ENCODE measurements around the gene TAF6L. TPM values are rescaled to one million over a fixed set of nuclear protein-coding genes. Genes with fewer than 3 reads are reported as not detected.
A peak's percentile ranks its signal among the peaks of the same experiment; 100 is the strongest.

Gene TAF6L
- total and polyA plus RNA-seq, 2 donors (not counting 1 experiment from before 2014, with no cell fraction given): 28.2 to 48.2 TPM

DNA sequence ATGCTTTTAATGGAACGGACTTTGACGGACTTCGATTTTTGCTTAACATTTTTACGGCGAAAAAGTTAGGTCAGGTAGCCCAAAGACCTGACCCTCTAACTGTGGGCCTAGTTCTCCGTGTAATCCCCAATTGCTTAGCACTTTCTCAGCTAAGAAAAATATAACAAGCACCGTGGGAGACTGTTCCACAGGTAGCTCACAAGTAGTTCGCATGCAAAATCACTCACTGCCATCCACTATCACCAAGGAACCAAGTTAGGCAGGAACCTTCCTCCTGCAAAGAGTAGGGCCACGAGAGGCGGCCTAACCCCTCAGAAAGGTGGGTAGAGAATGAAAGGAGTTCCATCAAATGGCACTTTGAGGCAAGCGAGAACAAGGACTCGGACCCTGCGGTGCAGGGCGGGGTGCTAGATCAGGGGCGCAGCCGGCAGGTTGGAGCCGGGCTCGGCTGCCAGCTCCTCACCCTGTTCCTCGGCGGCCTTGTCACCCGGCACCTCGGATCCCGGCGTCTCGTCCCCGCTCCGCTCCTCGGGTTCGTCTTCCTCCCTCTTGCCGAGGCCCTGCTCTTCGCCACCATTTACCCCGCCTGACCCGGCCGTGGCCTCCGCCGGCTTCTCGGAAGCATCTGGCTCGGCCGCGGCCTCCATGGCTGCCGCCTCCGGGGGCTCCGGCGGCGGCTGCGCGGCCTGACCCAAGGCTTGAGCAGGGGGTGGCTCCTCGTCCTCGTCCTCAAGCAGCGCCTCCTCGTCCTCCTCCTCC, 44.9 kb upstream of the TAF6L start:
- intact Hi-C loops (cut with micrococcal nuclease): loop anchor here (2.0 kb wide), 5 partner anchors 56 to 154 kb away; partner anchors contain the start of genes EML3, ROM1, SLC3A2 and STX5
- under 1% methylated on average over 51 of the region's 51 CpGs for WGBS (ENCODE audit: insufficient coverage)
- POLR2A ChIA-PET: interaction anchor here (0.6 to 4.9 kb wide), 15 partner anchors 18 to 155 kb away, joined by 3 to 75 read pairs (median 14); partner anchors contain the start of genes BSCL2, C11orf98, CSKMT and GNG3

More for the DNA sequence above, 44.9 kb upstream of the TAF6L start:
- peak overlapping the region; percentile 93 for H3K9ac ChIP-seq (ENCODE audit: low read length)
- H3K27me3 Mint-ChIP-seq: no peaks in the 10 kb centered on the region
- H3K79me2 ChIP-seq (ENCODE audit: control insufficient read depth, insufficient read depth, low read length): peaks cover 81% of the 10 kb centered on the region
- peak overlapping the region; percentile 91 for H3K4me2 ChIP-seq (replicated peaks; ENCODE audit: low read depth, low read length, poor library complexity, severe bottlenecking)
- peaks cover 37 to 41% of the 10 kb centered on the region in 2 donors for H3K4me1 ChIP-seq (ENCODE audit: control insufficient read depth in 2 of 2, insufficient read depth in 2 of 2, low read length in 2 of 2)
- H2AFZ ChIP-seq (ENCODE audit: insufficient read depth, low read depth, low read length, poor library complexity, severe bottlenecking): peak overlapping the region; percentile 91
- peak overlapping the region; percentile 40 to 90 for H3K27ac ChIP-seq (ENCODE audit: low read length in 2 of 2)
- peaks cover 57% of the 10 kb centered on the region for H4K20me1 ChIP-seq (ENCODE audit: control insufficient read depth, insufficient read depth, low read length, poor library complexity, severe bottlenecking)
- no peaks in the 10 kb centered on the region for H3K9me3 ChIP-seq (ENCODE audit: control extremely low read depth in 1 of 3, control insufficient read depth in 2 of 3, insufficient read depth in 1 of 3, low read length in 2 of 3)
- H3K4me3 ChIP-seq (ENCODE audit: control extremely low read depth in 1 of 5, extremely low read depth in 1 of 5, insufficient read depth in 1 of 5, low read depth in 2 of 5, low read length in 4 of 5): peak overlapping the region; percentile 94 to 100 (median 99)
- H3K36me3 ChIP-seq (replicated peaks in 1 of 2; ENCODE audit: control extremely low read depth in 1 of 2, control insufficient read depth in 1 of 2, extremely low read depth in 1 of 2, insufficient read depth in 2 of 2, low read length in 1 of 2): peaks cover 3 to 34% of the 10 kb centered on the region in 2 experiments
- ATAC-seq (ENCODE audit: low read depth) (no peak), DNase-seq (no peak)
- H3K27ac Mint-ChIP-seq: peak overlapping the region; percentile 99
- peak overlapping the region; percentile 95 for H3K4me3 Mint-ChIP-seq
- no peak for TF ChIP-seq EZH2 (IDR thresholded peaks at IDR 0.05; ENCODE audit: borderline replicate concordance, insufficient read depth, low read depth, low read length, poor library complexity, severe bottlenecking)
- TF ChIP-seq, protein P1, sequence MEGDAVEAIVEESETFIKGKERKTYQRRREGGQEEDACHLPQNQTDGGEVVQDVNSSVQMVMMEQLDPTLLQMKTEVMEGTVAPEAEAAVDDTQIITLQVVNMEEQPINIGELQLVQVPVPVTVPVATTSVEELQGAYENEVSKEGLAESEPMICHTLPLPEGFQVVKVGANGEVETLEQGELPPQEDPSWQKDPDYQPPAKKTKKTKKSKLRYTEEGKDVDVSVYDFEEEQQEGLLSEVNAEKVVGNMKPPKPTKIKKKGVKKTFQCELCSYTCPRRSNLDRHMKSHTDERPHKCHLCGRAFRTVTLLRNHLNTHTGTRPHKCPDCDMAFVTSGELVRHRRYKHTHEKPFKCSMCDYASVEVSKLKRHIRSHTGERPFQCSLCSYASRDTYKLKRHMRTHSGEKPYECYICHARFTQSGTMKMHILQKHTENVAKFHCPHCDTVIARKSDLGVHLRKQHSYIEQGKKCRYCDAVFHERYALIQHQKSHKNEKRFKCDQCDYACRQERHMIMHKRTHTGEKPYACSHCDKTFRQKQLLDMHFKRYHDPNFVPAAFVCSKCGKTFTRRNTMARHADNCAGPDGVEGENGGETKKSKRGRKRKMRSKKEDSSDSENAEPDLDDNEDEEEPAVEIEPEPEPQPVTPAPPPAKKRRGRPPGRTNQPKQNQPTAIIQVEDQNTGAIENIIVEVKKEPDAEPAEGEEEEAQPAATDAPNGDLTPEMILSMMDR (IDR thresholded peaks at IDR 0.05): no peak
- H3K27me3 ChIP-seq (replicated peaks in 1 of 4; ENCODE audit: control extremely low read depth in 1 of 4, control insufficient read depth in 3 of 4, insufficient read depth in 4 of 4, low read length in 3 of 4): no peaks in the 10 kb centered on the region
- CTCF ChIA-PET: interaction anchor here (0.8 to 5.5 kb wide), 7 partner anchors 12 to 184 kb away, joined by 3 to 34 read pairs (median 3); partner anchors contain the start of genes SLC3A2, TMEM179B and ZBTB3
- H3K4me1 Mint-ChIP-seq: peaks cover 55% of the 10 kb centered on the region
- H3K9me3 Mint-ChIP-seq (ENCODE audit: insufficient read depth): no peaks in the 10 kb centered on the region

All from B cell (primary cell).